Prostate gland (tissue), 2 donors: Measurements from ENCODE around the gene LRRIQ4. TPM values are rescaled to one million over a fixed set of nuclear protein-coding genes. Genes with fewer than 3 reads are reported as not detected.

Experiments used
- DNase-seq: peaks from one replicate; pipeline ENCODE4 v3.0.0-alpha.2; 2019; ENCODE audit warnings: low spot score
- H3K27ac ChIP-seq, 2 donors: fragments of 200-600 bp; sonication (generic); 2 replicates each; pipeline ENCODE4 v1.5.1; 2017 to 2019
- H3K27me3 ChIP-seq: fragments of 200-600 bp; sonication (generic); replicated peaks from 2 replicates; pipeline ENCODE4 v1.5.1; 2019; ENCODE audit not compliant: insufficient read depth
- H3K36me3 ChIP-seq, 2 donors: fragments of 200-600 bp; sonication (generic); 1 replicate in 1 of 2; 2 replicates in 1 of 2; pipeline versions ENCODE4 v1.5.1 to v1.8.1; 2017 to 2019
- H3K4me1 ChIP-seq: fragments of 200-600 bp; sonication (generic); replicated peaks from 2 replicates; pipeline ENCODE4 v1.5.1; 2019
- H3K4me3 ChIP-seq, 2 donors: fragments of 200-600 bp; sonication (generic); 2 replicates each; pipeline ENCODE4 v1.5.1; 2017 to 2019
- H3K9me3 ChIP-seq: fragments of 200-600 bp; sonication (generic); 2 replicates; pipeline ENCODE4 v1.5.1; 2017
- CTCF ChIP-seq, 4 experiments: fragments of 200-600 bp in 2 of 4; fragments of 450-650 bp in 2 of 4; sonication (generic) in 2 of 4; IDR thresholded peaks; 1 replicate in 3 of 4; 2 replicates in 1 of 4; pipeline ENCODE4 v1.5.1; 2016 to 2019; ENCODE audit warnings: antibody characterized with exemption in 4 of 4, mild to moderate bottlenecking in 2 of 4, moderate library complexity in 2 of 4
- POLR2A ChIP-seq: fragments of 450-650 bp; IDR thresholded peaks from one replicate; pipeline ENCODE4 v1.6.1; 2016; ENCODE audit warnings: antibody characterized with exemption, mild to moderate bottlenecking
- POLR2AphosphoS5 ChIP-seq: sonication (generic); formaldehyde crosslinking; IDR thresholded peaks from one replicate; pipeline ENCODE4 v1.6.1; 2017; ENCODE audit warnings: antibody characterized with exemption
- WGBS: methylation state at CpG from one replicate; pipeline ENCODE4 v1.1.5; 2018; 5-methylcytosine and 5-hydroxymethylcytosine counted together
- intact Hi-C: fragments of 100-400 bp; cut with DNase I; formaldehyde crosslinking; loops from one replicate; pipeline ENCODE4 v1.14.2; 2022
- total RNA-seq, 2 donors: library from RNA; depleted of rRNA; stranded (reverse); fragments of >200 nt; gene quantifications; one replicate each; pipeline ENCODE4 v1.1.0, GENCODE V29; 2016

LRRIQ4 gene
- total RNA-seq, 2 donors from 2014 or later = 0.74 TPM; not detected in 1

GRCh38 chr3:169864270-169864669 lies 51.6 kb downstream of the LRRIQ4 start:
- Histone ChIP-seq H3K27me3 (no peaks in the 10 kb centered on the region), H3K36me3 (no peaks in the 10 kb centered on the region), H3K27ac (no peak overlapping the region), H3K4me1 (no peaks in the 10 kb centered on the region), H3K9me3 (no peaks in the 10 kb centered on the region), H3K4me3 (no peak overlapping the region)
- intact Hi-C loops = loop anchor here (5.0 to 10.0 kb wide), 2 partner anchors 103 to 321 kb away; partner anchors contain the start of genes PHC3 and SEC62
- no peak for TF ChIP-seq CTCF (IDR thresholded peaks at IDR 0.05)
- TF ChIP-seq POLR2AphosphoS5 = no peak
- no peak for TF ChIP-seq POLR2A
- 81% methylated on average over 2 of the region's 2 CpGs for WGBS
- no peak for DNase-seq

- Histone ChIP-seq H3K4me3 (no peak overlapping the region), H3K4me1 (no peaks in the 10 kb centered on the region), H3K9me3 (no peaks in the 10 kb centered on the region), H3K27me3 (no peaks in the 10 kb centered on the region), H3K36me3 (no peaks in the 10 kb centered on the region), H3K27ac (peak overlapping the region; percentile 42 to 58)
- DNase-seq = no peak
- WGBS = 65% methylated on average over 12 of the region's 12 CpGs
- intact Hi-C loops = loop anchor here (10.0 kb wide), 1 partner anchor 320 kb away; the partner anchor contains the start of gene PHC3
- no peak for TF ChIP-seq CTCF (IDR thresholded peaks at IDR 0.05)
- TF ChIP-seq POLR2A = no peak
- TF ChIP-seq POLR2AphosphoS5 = peak; percentile 37
Measured at GRCh38 chr3:169865176-169865767, 52.6 kb downstream of the LRRIQ4 start.

GRCh38 chr3:169867584-169868210 lies 55.0 kb downstream of the LRRIQ4 start:
- Histone ChIP-seq H3K27ac (no peak overlapping the region), H3K4me1 (no peaks in the 10 kb centered on the region), H3K27me3 (no peaks in the 10 kb centered on the region), H3K36me3 (no peaks in the 10 kb centered on the region), H3K9me3 (no peaks in the 10 kb centered on the region), H3K4me3 (no peak overlapping the region)
- intact Hi-C loops = loop anchor here (10.0 kb wide), 1 partner anchor 317 kb away; the partner anchor contains the start of gene PHC3
- 95% methylated on average over 3 of the region's 3 CpGs for WGBS
- no peak for DNase-seq
- TF ChIP-seq CTCF (IDR thresholded peaks at IDR 0.05) (no peak), POLR2A (no peak), POLR2AphosphoS5 (no peak)

GRCh38 chr3:169868369-169868768 lies 55.7 kb downstream of the LRRIQ4 start:
- no peak for DNase-seq
- Histone ChIP-seq H3K9me3 (no peaks in the 10 kb centered on the region), H3K36me3 (no peaks in the 10 kb centered on the region), H3K4me3 (no peak overlapping the region), H3K27me3 (no peaks in the 10 kb centered on the region), H3K4me1 (no peaks in the 10 kb centered on the region), H3K27ac (no peak overlapping the region)
- TF ChIP-seq CTCF (IDR thresholded peaks at IDR 0.05) (no peak), POLR2A (no peak), POLR2AphosphoS5 (no peak)
- intact Hi-C loops = loop anchor here (10.0 kb wide), 1 partner anchor 316 kb away; the partner anchor contains the start of gene PHC3
- WGBS = 75% methylated on average over 2 of the region's 2 CpGs
